ENCODE results near the gene WASHC4.

The WASHC4 gene

GRCh38 chr12:105113094-105113493 is 5.6 kb downstream of the WASHC4 start:
- in situ Hi-C loops (cut with HindIII; ENCODE audit: low sequenced_read_pairs), result no loop called here
- H3K4me3 ChIP-seq (ENCODE audit: low read depth, low read length), result no peak overlapping the region
- no peak for TF ChIP-seq CTCF (IDR thresholded peaks at IDR 0.05; ENCODE audit: low read depth, low read length, missing control alignments)
- DNase-seq (ENCODE audit: low read depth), result no peak

DNA sequence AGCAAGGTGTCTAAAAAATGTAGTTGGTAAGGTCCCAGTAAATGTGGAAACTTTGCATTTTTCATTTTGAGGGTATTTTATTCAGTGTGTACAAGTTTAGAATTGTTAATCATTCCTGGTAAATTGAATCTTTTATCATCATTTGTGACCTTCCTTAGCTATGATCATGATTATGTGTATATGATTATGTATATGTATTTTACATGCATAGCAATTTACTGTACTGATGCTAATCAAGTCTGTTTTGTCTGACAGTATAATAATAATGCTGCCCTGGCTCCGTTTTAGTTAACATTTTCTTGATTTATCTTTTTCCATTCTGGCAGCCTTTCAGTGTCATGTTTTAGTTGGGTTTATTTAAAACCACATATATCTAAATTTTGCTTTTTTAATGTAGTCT is 9.4 kb downstream of the WASHC4 start:
- H3K4me3 ChIP-seq (ENCODE audit: low read depth, low read length), result no peak overlapping the region
- DNase-seq (ENCODE audit: low read depth), result no peak
- TF ChIP-seq CTCF (IDR thresholded peaks at IDR 0.05; ENCODE audit: low read depth, low read length, missing control alignments), result no peak
- in situ Hi-C loops (cut with HindIII; ENCODE audit: low sequenced_read_pairs), result no loop called here

- H3K4me3 ChIP-seq (ENCODE audit: low read depth, low read length), result no peak overlapping the region
- in situ Hi-C loops (cut with HindIII; ENCODE audit: low sequenced_read_pairs), result no loop called here
- TF ChIP-seq CTCF (IDR thresholded peaks at IDR 0.05; ENCODE audit: low read depth, low read length, missing control alignments), result no peak
- DNase-seq (ENCODE audit: low read depth), result no peak
Measured at GRCh38 chr12:105120551-105120950, 13.0 kb downstream of the WASHC4 start.

- in situ Hi-C loops (cut with HindIII; ENCODE audit: low sequenced_read_pairs), result no loop called here
- no peak for DNase-seq (ENCODE audit: low read depth)
- no peak overlapping the region for H3K4me3 ChIP-seq (ENCODE audit: low read depth, low read length)
- TF ChIP-seq CTCF (IDR thresholded peaks at IDR 0.05; ENCODE audit: low read depth, low read length, missing control alignments), result no peak
Measured at GRCh38 chr12:105138248-105138647, 30.7 kb downstream of the WASHC4 start.

DNA sequence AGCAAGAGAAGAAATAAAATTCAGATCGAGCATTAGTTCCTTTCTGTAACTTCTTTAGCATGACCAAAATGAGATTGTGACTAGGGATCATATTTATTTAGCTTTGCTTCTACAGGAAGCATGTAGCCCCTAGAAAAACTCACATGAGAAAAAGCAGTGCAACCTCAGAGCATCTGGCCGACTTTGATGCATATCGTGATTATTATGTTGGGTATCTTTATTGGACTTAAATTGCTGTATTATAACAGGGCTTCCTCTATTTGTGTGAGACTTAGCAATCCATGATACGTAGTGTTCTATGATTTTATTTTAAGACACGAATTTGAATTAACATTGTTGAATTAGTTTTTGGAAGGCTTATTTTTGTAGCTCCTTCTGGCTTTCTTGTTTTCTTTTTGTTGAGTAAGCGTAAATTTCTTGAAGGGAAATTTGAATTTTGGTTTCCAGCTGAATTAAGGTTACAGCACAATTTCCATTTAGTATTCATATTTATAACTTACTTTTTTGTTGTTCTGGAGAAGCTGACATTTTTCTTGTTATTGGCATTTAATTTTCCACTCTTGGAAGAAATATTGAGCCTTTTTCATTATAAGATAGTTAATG is 33.9 kb downstream of the WASHC4 start:
- in situ Hi-C loops (cut with HindIII; ENCODE audit: low sequenced_read_pairs), result no loop called here
- no peak for TF ChIP-seq CTCF (IDR thresholded peaks at IDR 0.05; ENCODE audit: low read depth, low read length, missing control alignments)
- no peak overlapping the region for H3K4me3 ChIP-seq (ENCODE audit: low read depth, low read length)
- DNase-seq (ENCODE audit: low read depth), result no peak

GRCh38 chr12:105142259-105142658 is 34.7 kb downstream of the WASHC4 start:
- in situ Hi-C loops (cut with HindIII; ENCODE audit: low sequenced_read_pairs), result no loop called here
- H3K4me3 ChIP-seq (ENCODE audit: low read depth, low read length), result no peak overlapping the region
- DNase-seq (ENCODE audit: low read depth), result no peak
- TF ChIP-seq CTCF (IDR thresholded peaks at IDR 0.05; ENCODE audit: low read depth, low read length, missing control alignments), result no peak

Data from astrocyte of the cerebellum (primary cell).